A673 (cell line): ENCODE results near the gene RXRA.

ENCODE experiments used
- CTCF ChIP-seq: fragments of 300-800, 200-600 bp; sonication (generic); conservative IDR thresholded peaks from 2 replicates; pipeline ENCODE4 v1.5.1; 2017; ENCODE audit warnings: low read depth, mild to moderate bottlenecking, antibody characterized with exemption, low read length, moderate library complexity, mixed read lengths
- EZH2 ChIP-seq: fragments of 200-600 bp; sonication (generic); IDR thresholded peaks from 2 replicates; pipeline ENCODE4 v1.6.1; 2017; ENCODE audit warnings: borderline replicate concordance, low read depth, mild to moderate bottlenecking, mixed read lengths, antibody characterized with exemption, low read length; ENCODE audit not compliant: poor library complexity, severe bottlenecking

GRCh38 chr9:134459164-134459563 is 132.9 kb downstream of the RXRA start:
- TF ChIP-seq CTCF: no peak
- no peak for TF ChIP-seq EZH2
